Measurements from ENCODE around the gene DCLK2.

Gene DCLK2

DNA sequence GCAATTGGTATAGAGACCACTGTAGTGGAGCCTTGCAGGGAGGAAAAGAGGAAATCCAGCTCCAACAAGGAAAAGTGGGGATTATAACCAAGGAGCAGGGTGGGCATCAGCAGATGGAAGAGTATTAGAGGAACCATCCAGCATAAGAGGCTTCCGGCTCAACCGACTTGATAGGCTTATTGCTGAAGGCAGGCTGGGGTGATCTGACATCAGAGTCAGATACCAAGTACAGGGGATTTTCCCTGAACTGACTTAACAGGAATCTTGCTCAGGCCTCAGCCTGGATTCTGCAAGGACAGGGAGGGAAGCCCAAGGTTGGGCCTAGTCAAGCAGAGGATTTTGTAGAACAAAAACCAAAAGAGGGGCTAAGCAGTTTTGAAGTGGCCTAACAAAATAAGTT is 129.6 kb downstream of the DCLK2 start:
- TF ChIP-seq POLR2A (IDR thresholded peaks at IDR 0.05; ENCODE audit: low read length) (no peak), GATA1 (IDR thresholded peaks at IDR 0.05; ENCODE audit: low read depth, low read length) (no peak)
- DNase-seq: no peak

DNA sequence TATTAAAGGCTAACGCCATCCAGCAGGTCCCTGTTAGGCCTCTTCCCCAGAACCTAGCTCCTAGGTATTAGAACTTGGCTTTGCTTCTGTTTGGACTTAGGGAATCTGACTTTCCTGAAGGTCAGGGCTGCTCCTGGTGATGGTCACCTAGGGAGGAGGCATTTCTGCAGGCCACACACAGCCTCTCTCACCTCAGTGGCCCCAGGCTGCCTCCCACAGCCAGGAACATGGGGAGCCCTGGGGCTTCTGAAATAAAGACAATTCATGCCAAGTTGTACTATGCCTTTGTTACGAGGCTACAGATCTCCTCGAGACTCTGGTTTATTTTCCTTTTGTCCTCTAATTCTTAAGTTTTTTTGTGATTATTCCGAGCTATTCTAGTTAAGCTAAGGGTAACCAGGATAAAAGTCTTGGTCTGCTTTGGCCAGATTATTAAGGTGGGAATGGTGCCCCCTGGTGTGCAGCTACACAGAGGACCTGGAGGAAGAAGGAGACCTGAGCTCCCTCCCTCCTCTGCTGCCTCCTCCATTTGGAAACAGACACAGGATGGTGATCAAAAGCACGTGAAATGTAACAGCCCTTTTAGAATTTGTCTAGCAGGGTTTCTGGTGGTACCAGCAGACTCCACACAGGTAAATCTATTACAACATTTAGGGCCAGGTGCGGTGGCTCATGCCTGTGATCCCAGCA is 131.0 kb downstream of the DCLK2 start:
- DNase-seq: peak; percentile 19 to 43
- TF ChIP-seq GATA1 (IDR thresholded peaks at IDR 0.05; ENCODE audit: low read depth, low read length) (no peak), POLR2A (IDR thresholded peaks at IDR 0.05; ENCODE audit: low read length) (no peak)

DNA sequence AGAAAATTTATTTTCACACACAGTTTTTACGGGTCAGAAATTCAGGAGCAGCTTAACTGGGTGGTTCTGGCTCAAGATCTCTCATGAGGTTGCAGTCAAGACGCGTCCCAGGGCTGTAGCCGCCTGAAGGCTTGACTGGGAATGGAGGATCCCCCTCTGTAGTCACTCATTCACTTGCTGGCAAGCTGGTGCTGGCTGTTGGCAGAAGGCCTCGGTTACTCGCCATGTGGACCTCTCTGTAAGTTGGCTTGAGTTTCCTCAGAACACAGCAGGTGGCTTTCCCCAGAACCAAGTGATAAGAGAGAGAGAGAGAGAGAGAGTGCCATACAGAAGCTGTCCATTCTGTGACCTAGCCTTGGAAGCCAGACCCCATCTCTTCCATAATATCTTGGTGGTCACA is 132.8 kb downstream of the DCLK2 start:
- no peak for DNase-seq
- TF ChIP-seq POLR2A (IDR thresholded peaks at IDR 0.05; ENCODE audit: low read length) (no peak), GATA1 (IDR thresholded peaks at IDR 0.05; ENCODE audit: low read depth, low read length) (no peak)

DNA sequence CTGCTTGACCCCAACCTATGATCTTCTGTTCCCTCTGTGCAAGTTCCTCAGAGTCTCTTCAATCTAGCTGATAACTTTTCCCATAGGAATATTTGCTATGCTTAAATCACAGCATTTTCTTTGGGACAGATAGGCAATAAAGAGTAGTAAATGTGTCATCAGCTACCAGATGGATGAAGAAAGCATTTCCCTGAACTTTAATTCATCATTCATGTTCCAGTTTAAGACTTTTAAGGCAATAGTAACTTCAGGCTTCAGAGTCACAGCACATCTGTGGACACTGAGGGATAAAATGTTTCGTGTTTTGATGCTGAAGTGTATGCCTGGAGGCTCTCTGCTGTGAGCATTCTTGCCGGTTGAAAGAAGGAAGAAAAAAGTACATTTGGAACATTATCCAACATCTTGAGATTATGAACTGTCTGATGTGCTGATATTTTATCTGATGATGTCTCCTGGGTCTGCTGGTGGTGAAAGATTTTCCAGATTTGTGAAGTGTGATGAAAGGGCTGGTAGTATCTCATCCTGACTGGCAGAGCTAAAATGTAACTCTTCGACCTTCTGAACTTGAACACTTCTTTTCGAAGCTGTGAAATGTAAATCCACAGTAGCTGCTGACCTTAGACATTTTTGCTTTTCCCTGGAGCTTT is 133.7 kb downstream of the DCLK2 start:
- DNase-seq: no peak
- TF ChIP-seq POLR2A (IDR thresholded peaks at IDR 0.05; ENCODE audit: low read length) (no peak), GATA1 (IDR thresholded peaks at IDR 0.05; ENCODE audit: low read depth, low read length) (no peak)

DNA sequence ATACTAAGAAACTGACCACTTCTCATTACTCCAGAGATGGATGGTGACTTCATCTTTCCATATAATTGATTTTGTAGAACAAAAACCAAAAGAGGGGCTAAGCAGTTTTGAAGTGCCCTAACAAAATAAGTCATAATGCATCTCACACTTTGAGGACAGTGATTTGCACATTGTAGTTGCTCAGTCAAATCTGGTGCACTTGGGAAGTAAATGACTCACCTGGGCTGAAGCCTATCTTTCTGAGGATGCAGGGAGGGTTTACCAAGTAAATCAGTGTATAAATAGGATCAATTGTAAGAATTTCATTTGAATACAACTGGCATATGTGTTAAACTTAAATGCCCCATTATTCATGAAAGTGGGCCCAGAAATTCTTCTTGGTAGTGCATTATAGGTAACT is 134.2 kb downstream of the DCLK2 start:
- no peak for DNase-seq
- TF ChIP-seq GATA1 (IDR thresholded peaks at IDR 0.05; ENCODE audit: low read depth, low read length) (no peak), POLR2A (IDR thresholded peaks at IDR 0.05; ENCODE audit: low read length) (no peak)

- no peak for DNase-seq
- TF ChIP-seq GATA1 (IDR thresholded peaks at IDR 0.05; ENCODE audit: low read depth, low read length) (no peak), POLR2A (IDR thresholded peaks at IDR 0.05; ENCODE audit: low read length) (no peak)
Observed at GRCh38 chr4:150212927-150213326, 134.7 kb downstream of the DCLK2 start.

GRCh38 chr4:150215601-150216000 is 137.4 kb downstream of the DCLK2 start:
- TF ChIP-seq GATA1 (IDR thresholded peaks at IDR 0.05; ENCODE audit: low read depth, low read length) (no peak), POLR2A (IDR thresholded peaks at IDR 0.05; ENCODE audit: low read length) (no peak)
- DNase-seq: no peak

DNA sequence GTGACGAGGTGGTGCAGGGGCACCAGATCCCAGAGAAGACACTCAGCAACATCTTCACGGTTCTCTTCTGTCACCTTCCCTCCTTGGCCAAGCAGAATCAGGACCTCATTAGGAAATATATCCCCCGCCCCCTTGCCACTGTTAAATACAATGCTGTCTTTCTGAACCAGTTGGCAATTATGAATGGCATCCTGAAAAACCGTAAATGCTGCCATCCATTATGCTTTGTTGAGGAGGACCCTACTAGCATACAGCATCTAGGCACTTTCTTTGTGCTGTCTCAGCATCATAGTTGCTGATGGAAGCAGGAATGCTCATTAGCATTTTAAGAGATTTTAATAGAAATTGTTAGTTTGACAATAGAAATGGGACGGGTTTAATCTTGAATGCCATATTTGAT is 138.5 kb downstream of the DCLK2 start:
- DNase-seq: no peak
- TF ChIP-seq POLR2A (IDR thresholded peaks at IDR 0.05; ENCODE audit: low read length) (no peak), GATA1 (IDR thresholded peaks at IDR 0.05; ENCODE audit: low read depth, low read length) (no peak)

GRCh38 chr4:150217192-150217591 is 138.9 kb downstream of the DCLK2 start:
- DNase-seq: no peak
- TF ChIP-seq GATA1 (IDR thresholded peaks at IDR 0.05; ENCODE audit: low read depth, low read length) (no peak), POLR2A (IDR thresholded peaks at IDR 0.05; ENCODE audit: low read length) (no peak)

- TF ChIP-seq POLR2A (IDR thresholded peaks at IDR 0.05; ENCODE audit: low read length): no peak
- no peak for TF ChIP-seq GATA1 (IDR thresholded peaks at IDR 0.05; ENCODE audit: low read depth, low read length)
Observed at GRCh38 chr4:150217808-150218207, 139.6 kb downstream of the DCLK2 start.

GRCh38 chr4:150218447-150218846 is 140.2 kb downstream of the DCLK2 start:
- no peak for DNase-seq
- TF ChIP-seq GATA1 (IDR thresholded peaks at IDR 0.05; ENCODE audit: low read depth, low read length): no peak
- TF ChIP-seq POLR2A (IDR thresholded peaks at IDR 0.05; ENCODE audit: low read length): no peak

More at GRCh38 chr4:150217808-150218207, 139.6 kb downstream of the DCLK2 start:
- no peak for DNase-seq

DNA sequence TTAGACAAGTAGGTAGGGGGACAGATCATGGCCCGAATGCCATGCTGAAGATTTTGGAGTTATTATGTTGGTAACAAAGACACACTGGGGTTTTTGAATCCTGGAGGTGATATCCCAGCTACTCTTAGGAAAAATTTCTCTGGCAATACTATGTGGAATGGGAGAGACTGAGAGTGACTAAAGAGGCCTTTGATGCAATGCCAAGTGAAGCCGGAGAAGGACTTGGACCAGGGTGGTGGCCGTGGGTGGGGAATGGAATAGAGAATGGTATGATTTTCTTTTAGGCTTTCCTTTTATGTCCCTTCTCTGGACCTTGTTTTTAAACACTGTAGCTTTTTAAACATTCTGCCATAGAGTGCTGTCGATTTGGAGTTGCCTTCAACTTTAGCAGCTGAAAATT is 141.6 kb downstream of the DCLK2 start:
- DNase-seq: no peak
- no peak for TF ChIP-seq POLR2A (IDR thresholded peaks at IDR 0.05; ENCODE audit: low read length)
- no peak for TF ChIP-seq GATA1 (IDR thresholded peaks at IDR 0.05; ENCODE audit: low read depth, low read length)

DNA sequence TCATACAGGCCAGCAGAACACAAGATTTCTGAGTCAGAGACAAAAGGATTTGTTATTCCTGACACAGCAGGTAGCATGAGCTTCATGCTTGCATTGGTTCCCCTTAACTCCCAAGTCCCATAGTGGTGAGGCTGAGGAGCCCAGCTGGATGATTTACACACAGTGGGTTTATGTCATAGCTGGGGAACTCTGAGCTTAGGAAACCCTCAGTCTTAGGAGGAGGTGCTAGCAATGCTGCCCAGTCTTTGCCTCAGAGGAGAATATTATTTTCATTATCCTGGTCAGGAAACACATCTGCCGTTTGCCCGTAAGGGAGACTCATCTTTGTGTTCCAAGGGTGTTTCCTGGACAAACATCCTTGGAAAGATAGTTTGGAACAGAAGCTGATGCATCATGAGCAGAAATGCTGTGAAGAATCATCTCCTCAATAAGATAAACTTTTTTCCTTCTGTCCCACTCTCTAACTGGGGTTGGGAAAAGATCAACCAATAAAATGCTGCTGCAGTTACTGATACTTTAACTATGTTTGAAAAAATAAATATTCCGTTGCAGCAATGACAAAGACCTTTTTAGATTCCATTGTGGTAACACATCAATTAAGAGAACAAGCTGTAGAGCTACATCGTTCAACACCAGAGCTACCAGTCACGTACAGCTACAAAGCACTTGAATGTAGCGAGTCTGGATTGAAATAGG is 146.8 kb downstream of the DCLK2 start:
- no peak for DNase-seq
- TF ChIP-seq POLR2A (IDR thresholded peaks at IDR 0.05; ENCODE audit: low read length) (no peak), GATA1 (IDR thresholded peaks at IDR 0.05; ENCODE audit: low read depth, low read length) (no peak)

DNA sequence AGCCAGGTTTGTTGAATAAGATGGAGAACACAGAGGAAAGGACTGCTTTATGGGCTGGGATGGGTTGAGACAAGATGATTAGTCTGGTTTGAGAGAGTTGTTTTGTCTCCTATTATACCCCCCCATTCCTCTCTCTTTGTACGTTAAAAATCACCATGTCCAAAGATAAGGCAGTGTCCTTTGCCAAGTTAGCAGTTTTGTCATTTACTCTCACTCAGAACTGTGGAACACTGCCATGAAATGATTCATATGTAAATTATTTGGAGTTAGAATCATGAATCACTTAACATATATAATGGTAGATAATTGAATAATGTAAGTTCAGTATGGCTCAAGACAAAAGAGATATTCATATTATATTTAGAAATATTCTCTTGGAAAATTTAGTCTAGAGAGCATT is 151.3 kb downstream of the DCLK2 start:
- TF ChIP-seq POLR2A (IDR thresholded peaks at IDR 0.05; ENCODE audit: low read length) (no peak), GATA1 (IDR thresholded peaks at IDR 0.05; ENCODE audit: low read depth, low read length) (no peak)
- no peak for DNase-seq

Data from erythroblast (primary cell).